OCI-LY1 (cell line): ENCODE measurements around the gene GALNT1.

Experiments
- H2AFZ ChIP-seq: fragments of 200-600 bp; sonication (generic), shearing (Covaris generic); 2 replicates; pipeline ENCODE4 v1.6.0; 2014; ENCODE audit warnings: antibody characterized with exemption, mild to moderate bottlenecking, low read length
- H3F3A ChIP-seq: fragments of 200-600 bp; sonication (generic), shearing (Covaris generic); 2 replicates; pipeline ENCODE4 v1.6.0; 2014; ENCODE audit warnings: mild to moderate bottlenecking, antibody characterized with exemption, low read length, moderate library complexity; ENCODE audit not compliant: insufficient read depth
- H3K27ac ChIP-seq: fragments of 200-600 bp; sonication (generic); 2 replicates; pipeline ENCODE4 v1.5.1; 2014; ENCODE audit warnings: low read length, mixed run types, mild to moderate bottlenecking, low read depth; ENCODE audit not compliant: poor library complexity, severe bottlenecking
- H3K27me3 ChIP-seq: fragments of 200-600 bp; sonication (generic); 2 replicates; pipeline ENCODE4 v1.6.0; 2014; ENCODE audit warnings: antibody characterized with exemption, mild to moderate bottlenecking, low read length, moderate library complexity; ENCODE audit not compliant: insufficient read depth
- H3K36me3 ChIP-seq: fragments of 200-600 bp; sonication (generic); 2 replicates; pipeline ENCODE4 v1.6.1; 2014; ENCODE audit warnings: mild to moderate bottlenecking, antibody characterized with exemption, low read length, moderate library complexity, mixed read lengths; ENCODE audit not compliant: insufficient read depth
- H3K4me1 ChIP-seq: fragments of 200-600 bp; sonication (generic); 2 replicates; pipeline ENCODE4 v1.5.1; 2014; ENCODE audit warnings: mild to moderate bottlenecking, low read length, moderate library complexity; ENCODE audit not compliant: insufficient read depth, severe bottlenecking
- H3K4me2 ChIP-seq: fragments of 200-600 bp; sonication (generic), shearing (Covaris generic); 2 replicates; pipeline ENCODE4 v1.6.1; 2014; ENCODE audit warnings: low read length
- H3K4me3 ChIP-seq: fragments of 200-600 bp; sonication (generic); 2 replicates; pipeline ENCODE4 v1.5.1; 2014; ENCODE audit warnings: low read length, low read depth, mild to moderate bottlenecking, mixed read lengths; ENCODE audit not compliant: poor library complexity, severe bottlenecking
- H3K79me2 ChIP-seq: fragments of 200-600 bp; shearing (Covaris generic); 2 replicates; pipeline ENCODE4 v1.6.1; 2016; ENCODE audit warnings: mixed run types, low read length, mixed read lengths; ENCODE audit not compliant: insufficient read depth
- H3K9ac ChIP-seq: fragments of 200-600 bp; sonication (generic), shearing (Covaris generic); 2 replicates; pipeline ENCODE4 v1.6.1; 2014; ENCODE audit warnings: mild to moderate bottlenecking, low read length, mixed read lengths
- H3K9me2 ChIP-seq: fragments of 200-600 bp; sonication (generic), shearing (Covaris generic); 2 replicates; pipeline ENCODE4 v1.6.1; 2014; ENCODE audit warnings: low read depth, mild to moderate bottlenecking, low read length, mixed read lengths
- H3K9me3 ChIP-seq: fragments of 200-600 bp; shearing (Covaris generic); 2 replicates; pipeline ENCODE4 v1.6.1; 2014; ENCODE audit warnings: low read length, mixed read lengths
- H4K20me1 ChIP-seq: fragments of 200-600 bp; sonication (generic), shearing (Covaris generic); 2 replicates; pipeline ENCODE4 v1.6.0; 2016; ENCODE audit warnings: mild to moderate bottlenecking, low read length; ENCODE audit not compliant: insufficient read depth
- EZH2 ChIP-seq: fragments of 200-600 bp; sonication (generic), shearing (Covaris generic); IDR thresholded peaks from 2 replicates; pipeline ENCODE4 v1.8.0; 2017; ENCODE audit warnings: borderline replicate concordance, mixed run types, mild to moderate bottlenecking, antibody characterized with exemption, low read length, moderate library complexity, mixed read lengths
- TF ChIP-seq, protein P1 (sequence below): fragments of 200-600 bp; sonication (generic), shearing (Covaris generic); IDR thresholded peaks from 2 replicates; pipeline ENCODE4 v1.5.1; 2017; ENCODE audit warnings: mild to moderate bottlenecking, antibody characterized with exemption, low read length, moderate library complexity, mixed read lengths

The GALNT1 gene

DNA sequence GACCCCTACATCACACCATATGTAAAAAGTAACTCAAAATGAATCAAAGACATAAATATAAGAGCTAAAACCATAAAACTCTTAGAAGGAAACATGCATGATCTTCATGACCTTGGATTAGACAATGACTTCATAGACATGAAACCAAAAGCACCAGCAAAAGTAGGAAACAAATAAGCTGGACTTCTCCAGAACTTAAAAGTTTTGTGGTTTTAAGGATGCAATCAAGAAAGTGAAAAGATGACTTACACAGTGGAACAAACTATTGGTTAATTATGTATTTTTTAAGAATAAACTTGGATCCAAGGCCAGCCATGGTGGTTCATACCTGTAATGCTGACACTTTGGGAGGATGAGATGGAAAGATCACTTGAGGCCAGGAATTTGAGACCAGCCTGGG, 150.2 kb downstream of the GALNT1 start:
- Histone ChIP-seq H3K9ac (no peak overlapping the region), H3F3A (no peaks in the 10 kb centered on the region), H4K20me1 (no peaks in the 10 kb centered on the region), H2AFZ (no peak overlapping the region), H3K4me2 (no peak overlapping the region), H3K4me1 (no peaks in the 10 kb centered on the region), H3K9me2 (no peaks in the 10 kb centered on the region), H3K9me3 (no peaks in the 10 kb centered on the region), H3K27me3 (no peaks in the 10 kb centered on the region), H3K79me2 (no peaks in the 10 kb centered on the region), H3K27ac (no peak overlapping the region), H3K36me3 (no peaks in the 10 kb centered on the region), H3K4me3 (no peak overlapping the region)
- TF ChIP-seq, protein P1, sequence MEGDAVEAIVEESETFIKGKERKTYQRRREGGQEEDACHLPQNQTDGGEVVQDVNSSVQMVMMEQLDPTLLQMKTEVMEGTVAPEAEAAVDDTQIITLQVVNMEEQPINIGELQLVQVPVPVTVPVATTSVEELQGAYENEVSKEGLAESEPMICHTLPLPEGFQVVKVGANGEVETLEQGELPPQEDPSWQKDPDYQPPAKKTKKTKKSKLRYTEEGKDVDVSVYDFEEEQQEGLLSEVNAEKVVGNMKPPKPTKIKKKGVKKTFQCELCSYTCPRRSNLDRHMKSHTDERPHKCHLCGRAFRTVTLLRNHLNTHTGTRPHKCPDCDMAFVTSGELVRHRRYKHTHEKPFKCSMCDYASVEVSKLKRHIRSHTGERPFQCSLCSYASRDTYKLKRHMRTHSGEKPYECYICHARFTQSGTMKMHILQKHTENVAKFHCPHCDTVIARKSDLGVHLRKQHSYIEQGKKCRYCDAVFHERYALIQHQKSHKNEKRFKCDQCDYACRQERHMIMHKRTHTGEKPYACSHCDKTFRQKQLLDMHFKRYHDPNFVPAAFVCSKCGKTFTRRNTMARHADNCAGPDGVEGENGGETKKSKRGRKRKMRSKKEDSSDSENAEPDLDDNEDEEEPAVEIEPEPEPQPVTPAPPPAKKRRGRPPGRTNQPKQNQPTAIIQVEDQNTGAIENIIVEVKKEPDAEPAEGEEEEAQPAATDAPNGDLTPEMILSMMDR, result no peak
- no peak for TF ChIP-seq EZH2

DNA sequence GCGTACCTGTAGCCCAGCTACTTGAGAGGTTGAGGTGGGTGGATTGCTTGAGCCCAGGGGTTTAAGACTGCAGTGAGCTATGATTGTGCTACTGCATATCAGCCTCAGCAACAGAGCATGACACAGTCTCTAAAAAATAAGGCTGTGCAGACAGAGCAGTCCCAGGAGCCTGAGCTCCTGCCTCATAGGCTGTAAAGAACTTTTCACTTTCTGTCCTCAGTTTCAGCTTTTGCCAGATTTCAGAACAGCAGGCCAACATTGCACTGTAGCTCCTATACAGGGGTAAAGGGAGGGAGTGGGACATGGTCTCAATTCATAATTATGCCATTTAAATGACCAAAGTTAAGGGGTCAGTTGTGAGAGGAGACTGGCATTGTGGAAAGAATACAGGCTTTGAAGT, 150.6 kb downstream of the GALNT1 start:
- no peak overlapping the region for H3K9ac ChIP-seq
- H3K36me3 ChIP-seq, result no peaks in the 10 kb centered on the region
- H3K27me3 ChIP-seq, result no peaks in the 10 kb centered on the region
- no peak overlapping the region for H3K4me2 ChIP-seq
- no peak overlapping the region for H2AFZ ChIP-seq
- no peaks in the 10 kb centered on the region for H3K9me2 ChIP-seq
- no peak for TF ChIP-seq EZH2
- TF ChIP-seq, protein P1, result no peak
- H4K20me1 ChIP-seq, result no peaks in the 10 kb centered on the region
- no peaks in the 10 kb centered on the region for H3K4me1 ChIP-seq
- no peaks in the 10 kb centered on the region for H3F3A ChIP-seq
- no peaks in the 10 kb centered on the region for H3K79me2 ChIP-seq
- H3K27ac ChIP-seq, result no peak overlapping the region
- H3K4me3 ChIP-seq, result no peak overlapping the region
- no peaks in the 10 kb centered on the region for H3K9me3 ChIP-seq

DNA sequence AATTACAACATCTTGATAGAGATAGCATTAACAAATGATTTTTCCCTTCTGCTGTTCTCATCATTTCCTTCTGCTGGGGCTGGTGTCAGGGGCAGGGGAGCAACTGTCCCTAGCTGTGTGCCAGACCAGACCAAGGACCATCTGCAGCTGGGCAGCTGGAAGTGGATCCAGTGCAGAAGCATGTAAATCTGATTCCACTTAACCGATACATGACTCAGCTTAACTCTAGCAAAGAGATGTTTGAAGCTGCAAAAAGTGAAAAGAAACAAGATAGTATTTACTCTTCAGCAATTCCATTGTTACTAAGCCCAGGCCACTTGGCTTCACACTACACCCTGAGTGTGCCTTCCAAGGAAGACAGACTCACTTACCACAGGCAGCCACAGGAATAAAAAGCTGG, 151.1 kb downstream of the GALNT1 start:
- no peaks in the 10 kb centered on the region for H3K36me3 ChIP-seq

More for the DNA sequence above, 151.1 kb downstream of the GALNT1 start:
- Histone ChIP-seq H3K4me2 (no peak overlapping the region), H3K4me3 (no peak overlapping the region), H3K79me2 (no peaks in the 10 kb centered on the region), H3K27ac (no peak overlapping the region), H3F3A (no peaks in the 10 kb centered on the region), H3K4me1 (no peaks in the 10 kb centered on the region), H4K20me1 (no peaks in the 10 kb centered on the region), H3K27me3 (no peaks in the 10 kb centered on the region), H3K9ac (no peak overlapping the region), H3K9me3 (no peaks in the 10 kb centered on the region), H2AFZ (no peak overlapping the region), H3K9me2 (no peaks in the 10 kb centered on the region)
- no peak for TF ChIP-seq EZH2
- TF ChIP-seq, protein P1, result no peak
